ENCODE results near the gene ACSM6.

The ACSM6 gene

DNA sequence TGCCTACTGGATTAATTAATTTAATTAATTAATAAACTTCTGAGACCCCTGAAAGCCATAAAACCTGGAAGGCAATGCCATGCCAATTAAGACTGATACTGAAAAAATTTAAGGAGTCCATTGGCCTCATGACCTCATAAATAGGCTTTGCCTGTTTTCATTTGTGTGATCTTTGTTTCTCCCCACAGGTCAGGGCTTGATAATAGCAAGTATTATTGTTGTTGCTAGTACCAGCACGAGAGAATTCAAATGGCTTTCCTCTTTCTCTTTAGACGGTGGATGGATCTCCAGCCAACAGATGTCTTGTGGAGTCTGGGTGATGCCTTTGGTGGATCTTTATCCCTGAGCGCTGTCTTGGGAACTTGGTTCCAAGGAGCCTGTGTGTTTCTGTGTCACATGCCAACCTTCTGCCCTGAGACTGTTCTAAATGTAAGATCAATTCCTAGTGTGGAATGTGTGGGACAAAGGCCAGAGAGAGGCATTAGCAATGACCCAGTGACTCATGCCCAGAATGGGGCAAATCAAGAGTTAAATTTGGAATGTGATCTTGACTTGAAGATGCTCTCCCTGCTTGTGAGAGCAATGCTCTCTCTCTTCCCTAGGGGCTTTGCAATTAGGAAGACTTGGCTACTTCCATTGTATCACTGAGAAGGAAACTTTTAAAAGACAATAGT lies 17.7 kb downstream of the ACSM6 start:
- Histone ChIP-seq H3K4me1 (ENCODE audit: insufficient read depth, low read length, severe bottlenecking) (no peaks in the 10 kb centered on the region), H3F3A (ENCODE audit: insufficient read depth, low read length) (no peaks in the 10 kb centered on the region), H3K9me3 (ENCODE audit: low read length) (no peaks in the 10 kb centered on the region), H3K27me3 (ENCODE audit: insufficient read depth, low read length) (no peaks in the 10 kb centered on the region), H2AFZ (ENCODE audit: low read length) (no peak overlapping the region), H3K4me2 (ENCODE audit: low read length) (no peak overlapping the region), H3K4me3 (ENCODE audit: low read depth, low read length, poor library complexity, severe bottlenecking) (no peak overlapping the region), H3K9ac (ENCODE audit: low read length) (no peak overlapping the region), H4K20me1 (ENCODE audit: insufficient read depth, low read length) (no peaks in the 10 kb centered on the region), H3K9me2 (ENCODE audit: low read depth, low read length) (no peaks in the 10 kb centered on the region), H3K79me2 (ENCODE audit: insufficient read depth, low read length) (no peaks in the 10 kb centered on the region), H3K36me3 (ENCODE audit: insufficient read depth, low read length) (no peaks in the 10 kb centered on the region), H3K27ac (ENCODE audit: low read depth, low read length, poor library complexity, severe bottlenecking) (no peak overlapping the region)
- TF ChIP-seq EZH2 (IDR thresholded peaks at IDR 0.05; ENCODE audit: borderline replicate concordance, low read length) (no peak), CTCF (IDR thresholded peaks at IDR 0.05; ENCODE audit: low read length) (no peak)

GRCh38 chr10:95214369-95214768 lies 20.3 kb downstream of the ACSM6 start:
- Histone ChIP-seq H3K9me2 (ENCODE audit: low read depth, low read length) (no peaks in the 10 kb centered on the region), H3K9me3 (ENCODE audit: low read length) (no peaks in the 10 kb centered on the region), H2AFZ (ENCODE audit: low read length) (no peak overlapping the region), H3K27me3 (ENCODE audit: insufficient read depth, low read length) (no peaks in the 10 kb centered on the region), H3K4me1 (ENCODE audit: insufficient read depth, low read length, severe bottlenecking) (no peaks in the 10 kb centered on the region), H3K27ac (ENCODE audit: low read depth, low read length, poor library complexity, severe bottlenecking) (no peak overlapping the region), H3K9ac (ENCODE audit: low read length) (no peak overlapping the region), H3K4me2 (ENCODE audit: low read length) (no peak overlapping the region), H3K4me3 (ENCODE audit: low read depth, low read length, poor library complexity, severe bottlenecking) (no peak overlapping the region), H4K20me1 (ENCODE audit: insufficient read depth, low read length) (no peaks in the 10 kb centered on the region), H3K79me2 (ENCODE audit: insufficient read depth, low read length) (no peaks in the 10 kb centered on the region), H3K36me3 (ENCODE audit: insufficient read depth, low read length) (no peaks in the 10 kb centered on the region), H3F3A (ENCODE audit: insufficient read depth, low read length) (no peaks in the 10 kb centered on the region)
- TF ChIP-seq EZH2 (IDR thresholded peaks at IDR 0.05; ENCODE audit: borderline replicate concordance, low read length) (no peak), CTCF (IDR thresholded peaks at IDR 0.05; ENCODE audit: low read length) (no peak)

GRCh38 chr10:95214793-95215192 lies 20.8 kb downstream of the ACSM6 start:
- Histone ChIP-seq H3K4me2 (ENCODE audit: low read length) (no peak overlapping the region), H3K27ac (ENCODE audit: low read depth, low read length, poor library complexity, severe bottlenecking) (no peak overlapping the region), H3K9ac (ENCODE audit: low read length) (no peak overlapping the region), H3K9me2 (ENCODE audit: low read depth, low read length) (no peaks in the 10 kb centered on the region), H3K36me3 (ENCODE audit: insufficient read depth, low read length) (no peaks in the 10 kb centered on the region), H3K27me3 (ENCODE audit: insufficient read depth, low read length) (no peaks in the 10 kb centered on the region), H2AFZ (ENCODE audit: low read length) (no peak overlapping the region), H4K20me1 (ENCODE audit: insufficient read depth, low read length) (no peaks in the 10 kb centered on the region), H3F3A (ENCODE audit: insufficient read depth, low read length) (no peaks in the 10 kb centered on the region), H3K4me1 (ENCODE audit: insufficient read depth, low read length, severe bottlenecking) (no peaks in the 10 kb centered on the region), H3K9me3 (ENCODE audit: low read length) (no peaks in the 10 kb centered on the region), H3K4me3 (ENCODE audit: low read depth, low read length, poor library complexity, severe bottlenecking) (no peak overlapping the region), H3K79me2 (ENCODE audit: insufficient read depth, low read length) (no peaks in the 10 kb centered on the region)
- no peak for TF ChIP-seq EZH2 (IDR thresholded peaks at IDR 0.05; ENCODE audit: borderline replicate concordance, low read length)
- no peak for TF ChIP-seq CTCF (IDR thresholded peaks at IDR 0.05; ENCODE audit: low read length)
